Measurements from ENCODE around the gene OPA3.

OPA3 gene

DNA sequence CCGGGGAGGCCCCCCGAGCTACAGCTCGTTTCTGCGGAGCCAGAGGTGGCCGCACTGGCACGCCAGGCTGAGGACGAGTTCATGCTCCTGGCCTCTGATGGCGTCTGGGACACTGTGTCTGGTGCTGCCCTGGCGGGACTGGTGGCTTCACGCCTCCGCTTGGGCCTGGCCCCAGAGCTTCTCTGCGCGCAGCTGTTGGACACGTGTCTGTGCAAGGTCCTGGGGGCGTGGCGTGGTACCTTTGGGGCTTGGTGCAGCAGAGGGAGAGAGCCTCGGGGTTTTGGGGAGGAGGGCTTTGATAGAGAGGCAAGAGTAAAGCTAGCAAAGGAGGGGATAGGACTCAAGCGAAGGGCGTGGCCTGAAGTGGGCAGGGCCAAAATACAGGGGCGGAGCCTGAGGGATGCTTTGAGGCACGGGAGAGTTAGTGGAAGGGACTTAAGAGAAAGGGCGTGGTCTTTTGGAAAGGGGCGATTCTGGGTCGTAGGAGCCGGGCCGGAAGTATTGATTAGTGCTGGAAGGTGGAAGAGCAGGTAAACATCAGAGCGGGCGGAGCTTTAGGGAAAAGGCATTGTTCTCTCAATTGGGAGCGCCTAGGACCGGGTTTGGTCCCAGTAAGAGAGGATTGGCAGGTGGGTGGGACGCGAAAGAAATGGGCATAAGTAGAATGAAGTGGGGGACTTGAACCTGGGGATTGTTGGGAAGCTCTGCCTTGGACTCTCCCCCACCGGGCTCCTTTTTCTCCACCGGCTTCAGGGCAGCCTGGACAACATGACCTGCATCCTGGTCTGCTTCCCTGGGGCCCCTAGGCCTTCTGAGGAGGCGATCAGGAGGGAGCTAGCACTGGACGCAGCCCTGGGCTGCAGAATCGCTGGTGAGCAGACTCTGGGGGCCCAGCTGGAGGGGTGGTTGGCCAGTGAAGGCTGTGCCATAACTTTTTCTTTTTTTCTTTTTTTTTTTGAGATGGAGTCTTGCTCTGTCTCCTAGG lies 85.1 kb downstream of the OPA3 start:
- peak; percentile 56 for DNase-seq

- DNase-seq = peak; percentile 45
These were observed 86.0 kb downstream of the OPA3 start, which contains the start of gene PPM1N for GRCh38 chr19:45498411-45499195. Gene PPM1N, plus strand, starts transcription at chr19:45498443. Its CDS starts 30 bp downstream, at chr19:45498473.

GRCh38 chr19:45497791-45498190 lies 86.8 kb downstream of the OPA3 start:
- DNase-seq = no peak

- peak; percentile 10 for DNase-seq
These were observed 88.2 kb downstream of the OPA3 start for GRCh38 chr19:45496349-45496953.

GRCh38 chr19:45495178-45495577 lies 89.4 kb downstream of the OPA3 start:
- DNase-seq = no peak

- no peak for DNase-seq
These were observed 90.2 kb downstream of the OPA3 start for GRCh38 chr19:45494261-45494916.

GRCh38 chr19:45492627-45493470 lies 91.8 kb downstream of the OPA3 start:
- peak; percentile 81 for DNase-seq

- DNase-seq = no peak
These were observed 92.4 kb downstream of the OPA3 start for GRCh38 chr19:45492137-45492626.

DNA sequence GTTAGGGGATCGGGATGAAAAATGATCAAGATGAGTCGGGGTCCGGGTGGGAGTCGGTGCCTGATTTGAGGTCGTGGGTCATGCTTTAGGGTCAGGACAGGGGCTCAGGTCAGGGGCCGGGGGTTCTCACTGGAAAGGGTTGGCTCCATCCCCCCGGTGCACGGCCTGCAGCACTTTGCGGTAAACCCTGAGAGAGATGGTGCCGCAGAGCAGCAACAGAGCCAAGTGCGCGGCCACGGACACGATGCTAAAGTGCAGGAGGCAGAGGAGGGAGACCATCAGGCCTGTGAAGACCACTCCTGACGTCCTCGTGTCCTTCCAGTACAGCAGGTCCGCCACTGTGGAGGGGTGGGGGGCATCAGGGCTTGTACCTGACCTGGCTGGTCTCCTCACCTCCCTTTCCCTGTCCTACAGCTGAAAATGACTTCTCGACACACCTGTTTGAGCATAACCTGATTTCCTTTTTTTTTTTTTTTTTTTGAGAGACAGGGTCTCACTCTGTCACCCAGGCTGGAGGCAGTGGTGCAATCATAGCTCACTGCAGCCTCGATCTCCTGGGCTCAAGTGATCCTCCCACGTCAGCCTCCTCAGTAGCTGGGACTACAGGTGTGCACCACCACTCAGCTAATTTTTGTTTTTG lies 95.3 kb downstream of the OPA3 start:
- DNase-seq = no peak

GRCh38 chr19:45488708-45489107 lies 95.9 kb downstream of the OPA3 start:
- no peak for DNase-seq

DNA sequence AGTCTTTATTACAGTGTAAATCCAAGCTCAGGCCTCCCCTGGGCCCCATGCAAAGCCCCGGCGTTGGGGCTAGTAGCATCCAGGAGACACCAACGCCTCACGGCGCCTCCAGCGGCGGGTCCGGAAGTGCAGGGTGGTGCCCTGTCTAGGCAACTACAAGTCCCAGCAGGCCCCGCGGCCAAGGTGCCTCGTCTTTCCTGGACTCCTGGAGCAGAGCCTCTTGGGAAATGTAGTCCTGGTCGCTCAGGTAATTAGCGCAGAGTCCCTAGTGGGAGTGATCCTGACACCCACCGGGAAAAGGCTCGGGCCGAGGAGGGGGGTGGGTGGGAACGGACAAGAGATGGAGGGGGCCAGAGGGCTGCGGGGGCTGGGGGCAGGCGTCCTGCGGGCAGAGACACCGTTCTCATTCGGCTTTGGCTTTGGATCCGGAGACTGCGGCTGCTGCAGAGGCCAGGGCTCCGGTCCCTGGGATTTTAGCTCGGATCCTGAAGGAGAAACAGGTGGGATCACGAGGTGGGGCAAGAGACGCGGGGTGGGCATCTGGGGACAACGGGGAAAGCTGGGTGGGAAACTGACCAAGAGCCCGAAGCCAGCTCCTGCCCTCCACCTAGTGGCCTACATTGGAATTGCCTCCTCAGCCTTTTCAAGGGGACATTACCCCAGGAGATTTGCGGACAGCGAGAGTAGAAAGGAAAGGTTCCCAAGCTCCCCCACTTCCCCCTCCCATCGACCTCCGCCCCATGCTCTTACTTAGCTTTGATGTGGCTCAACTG lies 99.1 kb downstream of the OPA3 start:
- peak; percentile 94 for DNase-seq

GRCh38 chr19:45484273-45484945 lies 100.2 kb downstream of the OPA3 start:
- peak; percentile 43 for DNase-seq

DNA sequence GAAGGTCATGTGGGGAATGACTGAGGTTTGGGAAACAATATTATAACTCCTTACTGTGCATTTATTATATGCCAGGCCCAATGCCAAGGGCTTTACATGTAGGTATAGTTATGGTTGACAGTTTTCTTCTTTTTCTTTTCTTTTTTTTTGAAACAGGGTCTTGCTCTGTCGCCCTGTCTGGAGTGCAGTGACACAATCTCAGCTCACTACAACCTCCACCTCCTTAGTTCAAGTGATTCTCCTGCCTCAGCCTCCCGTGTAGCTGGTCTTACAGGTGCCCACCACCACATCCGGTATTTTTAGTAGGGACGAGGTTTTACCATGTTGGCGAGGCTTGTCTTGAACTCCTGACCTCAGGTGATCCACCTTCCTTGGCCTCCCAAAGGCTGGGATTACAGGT lies 101.6 kb downstream of the OPA3 start:
- DNase-seq = no peak

- peak; percentile 92 for DNase-seq
These were observed 106.0 kb downstream of the OPA3 start for GRCh38 chr19:45478454-45479238.

- DNase-seq = no peak
These were observed 106.7 kb downstream of the OPA3 start for GRCh38 chr19:45477713-45478453.
